Gastrocnemius medialis (tissue), 4 donors: ENCODE data around the gene MYH10.

Experiments
- POLR2A ChIP-seq, 2 donors: fragments of 450-650 bp; IDR thresholded peaks; one replicate each; pipeline ENCODE4 v1.6.1; 2017; ENCODE audit warnings: antibody characterized with exemption in 2 of 2, mild to moderate bottlenecking in 2 of 2, moderate library complexity in 2 of 2
- TF ChIP-seq, protein P1 (sequence below), 5 experiments: fragments of 450-650 bp in 3 of 5; fragments of 200-600 bp in 2 of 5; sonication (generic) in 2 of 5; IDR thresholded peaks in 4 of 5; conservative IDR thresholded peaks in 1 of 5; 1 replicate in 4 of 5; 2 replicates in 1 of 5; pipeline ENCODE4 v1.5.1; 2016 to 2019; ENCODE audit warnings: antibody characterized with exemption in 5 of 5, mild to moderate bottlenecking in 3 of 5, moderate library complexity in 3 of 5

DNA sequence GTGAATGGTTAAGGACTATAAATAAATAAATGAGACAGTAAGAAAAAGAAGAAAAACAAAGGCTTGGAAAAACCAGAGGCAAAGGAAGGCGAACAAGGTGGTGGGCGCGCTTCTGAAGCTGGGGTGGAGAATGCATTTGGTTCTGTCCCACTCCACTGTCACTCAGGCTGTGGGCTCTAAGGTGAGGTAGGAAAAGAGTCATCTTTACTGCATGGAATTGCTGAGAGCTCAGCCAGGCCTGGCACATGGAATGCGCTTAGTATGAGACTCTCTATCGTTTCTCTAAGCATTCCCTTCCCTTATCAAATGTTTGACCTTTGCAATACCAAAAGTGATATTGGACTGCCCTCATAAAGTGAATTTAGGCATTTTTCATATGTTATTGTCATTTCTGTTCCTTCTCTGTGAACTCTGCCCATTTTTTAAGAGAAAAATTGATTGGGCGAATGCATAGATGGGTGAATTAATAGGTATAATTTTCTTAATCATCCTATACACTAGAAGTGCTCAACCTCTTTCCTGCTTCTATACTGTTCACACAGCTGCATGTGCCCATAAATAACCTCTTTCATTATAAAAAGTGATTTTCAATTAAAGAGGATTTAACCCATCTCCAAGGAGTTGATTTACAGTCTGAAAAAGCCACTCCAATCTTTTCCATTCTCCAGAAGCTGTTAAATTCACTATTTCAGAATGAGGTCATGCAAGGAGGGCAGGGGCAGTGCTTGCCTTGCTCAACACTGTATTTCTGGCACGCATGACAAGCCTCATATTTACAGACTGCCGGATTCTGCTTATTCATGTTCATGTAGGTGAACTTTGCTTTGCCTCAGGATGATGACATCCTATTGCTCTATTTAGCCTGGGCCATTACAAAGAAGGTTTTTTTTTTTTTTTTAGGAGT lies 87.7 kb downstream of the MYH10 start:
- TF ChIP-seq, protein P1, sequence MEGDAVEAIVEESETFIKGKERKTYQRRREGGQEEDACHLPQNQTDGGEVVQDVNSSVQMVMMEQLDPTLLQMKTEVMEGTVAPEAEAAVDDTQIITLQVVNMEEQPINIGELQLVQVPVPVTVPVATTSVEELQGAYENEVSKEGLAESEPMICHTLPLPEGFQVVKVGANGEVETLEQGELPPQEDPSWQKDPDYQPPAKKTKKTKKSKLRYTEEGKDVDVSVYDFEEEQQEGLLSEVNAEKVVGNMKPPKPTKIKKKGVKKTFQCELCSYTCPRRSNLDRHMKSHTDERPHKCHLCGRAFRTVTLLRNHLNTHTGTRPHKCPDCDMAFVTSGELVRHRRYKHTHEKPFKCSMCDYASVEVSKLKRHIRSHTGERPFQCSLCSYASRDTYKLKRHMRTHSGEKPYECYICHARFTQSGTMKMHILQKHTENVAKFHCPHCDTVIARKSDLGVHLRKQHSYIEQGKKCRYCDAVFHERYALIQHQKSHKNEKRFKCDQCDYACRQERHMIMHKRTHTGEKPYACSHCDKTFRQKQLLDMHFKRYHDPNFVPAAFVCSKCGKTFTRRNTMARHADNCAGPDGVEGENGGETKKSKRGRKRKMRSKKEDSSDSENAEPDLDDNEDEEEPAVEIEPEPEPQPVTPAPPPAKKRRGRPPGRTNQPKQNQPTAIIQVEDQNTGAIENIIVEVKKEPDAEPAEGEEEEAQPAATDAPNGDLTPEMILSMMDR (IDR thresholded peaks at IDR 0.05 in 4 of 5, conservative IDR thresholded peaks at IDR 0.05 in 1 of 5): no peak
- no peak for TF ChIP-seq POLR2A (IDR thresholded peaks at IDR 0.05)
